ENCODE measurements around the gene LIN7C.

DNA sequence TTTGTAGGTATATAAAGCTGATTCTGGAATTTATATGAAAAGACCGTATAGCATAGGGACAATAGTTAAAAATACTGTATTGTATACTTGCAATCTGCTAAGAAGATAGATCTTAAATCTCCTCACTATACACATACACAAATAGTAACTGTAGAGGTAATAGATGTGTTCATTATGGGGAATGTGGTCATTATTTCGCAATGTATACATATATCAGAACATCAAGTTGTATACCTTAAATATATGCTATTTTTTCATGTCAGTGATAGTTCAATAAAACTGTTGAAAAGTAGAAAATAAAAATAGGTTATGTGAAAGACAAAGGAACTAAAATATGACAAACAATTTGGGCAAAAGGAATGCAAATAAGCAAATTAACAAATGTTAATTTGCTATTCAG, 35.2 kb upstream of the LIN7C start:
- TF ChIP-seq, protein P1, sequence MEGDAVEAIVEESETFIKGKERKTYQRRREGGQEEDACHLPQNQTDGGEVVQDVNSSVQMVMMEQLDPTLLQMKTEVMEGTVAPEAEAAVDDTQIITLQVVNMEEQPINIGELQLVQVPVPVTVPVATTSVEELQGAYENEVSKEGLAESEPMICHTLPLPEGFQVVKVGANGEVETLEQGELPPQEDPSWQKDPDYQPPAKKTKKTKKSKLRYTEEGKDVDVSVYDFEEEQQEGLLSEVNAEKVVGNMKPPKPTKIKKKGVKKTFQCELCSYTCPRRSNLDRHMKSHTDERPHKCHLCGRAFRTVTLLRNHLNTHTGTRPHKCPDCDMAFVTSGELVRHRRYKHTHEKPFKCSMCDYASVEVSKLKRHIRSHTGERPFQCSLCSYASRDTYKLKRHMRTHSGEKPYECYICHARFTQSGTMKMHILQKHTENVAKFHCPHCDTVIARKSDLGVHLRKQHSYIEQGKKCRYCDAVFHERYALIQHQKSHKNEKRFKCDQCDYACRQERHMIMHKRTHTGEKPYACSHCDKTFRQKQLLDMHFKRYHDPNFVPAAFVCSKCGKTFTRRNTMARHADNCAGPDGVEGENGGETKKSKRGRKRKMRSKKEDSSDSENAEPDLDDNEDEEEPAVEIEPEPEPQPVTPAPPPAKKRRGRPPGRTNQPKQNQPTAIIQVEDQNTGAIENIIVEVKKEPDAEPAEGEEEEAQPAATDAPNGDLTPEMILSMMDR (IDR thresholded peaks at IDR 0.05): no peak
- TF ChIP-seq POLR2A (IDR thresholded peaks at IDR 0.05): no peak
